Stimulated activated CD8-positive, alpha-beta memory T cell treated with anti-CD3 and anti-CD28 coated beads, Interleukin-7, amount 100 ng/mL, for 24 hours (primary cell): ENCODE measurements around the gene S100A2.
"Not testable (repeated sequence)": the region's sequence is repeated elsewhere in the genome, so short reads cannot be mapped to it uniquely, and the experiment has no call there.

ENCODE experiments used
- DNase-seq: peaks from one replicate; pipeline ENCODE4 v3.0.0-alpha.2; 2020; ENCODE audit warnings: low read depth

Gene S100A2

DNA sequence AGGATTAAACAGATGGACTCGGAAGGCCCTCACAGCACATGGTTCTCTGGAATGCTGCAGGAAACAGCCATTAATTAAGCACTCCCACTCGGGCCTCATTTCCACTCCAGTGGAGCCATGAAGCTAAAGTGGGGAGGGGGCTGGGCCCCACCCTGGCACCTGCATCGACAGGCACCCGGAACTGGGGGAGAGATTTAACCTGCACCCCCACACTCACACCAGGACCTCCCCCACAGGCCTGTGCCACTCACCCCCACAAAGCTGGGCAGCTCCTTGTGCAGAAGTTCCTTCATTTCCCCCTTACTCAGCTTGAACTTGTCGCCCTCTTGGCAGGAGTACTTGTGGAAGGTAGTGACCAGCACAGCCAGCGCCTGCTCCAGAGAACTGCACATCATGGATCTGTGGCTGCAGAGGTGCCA, 2.2 kb downstream of the S100A2 start:
- no peak for DNase-seq

DNA sequence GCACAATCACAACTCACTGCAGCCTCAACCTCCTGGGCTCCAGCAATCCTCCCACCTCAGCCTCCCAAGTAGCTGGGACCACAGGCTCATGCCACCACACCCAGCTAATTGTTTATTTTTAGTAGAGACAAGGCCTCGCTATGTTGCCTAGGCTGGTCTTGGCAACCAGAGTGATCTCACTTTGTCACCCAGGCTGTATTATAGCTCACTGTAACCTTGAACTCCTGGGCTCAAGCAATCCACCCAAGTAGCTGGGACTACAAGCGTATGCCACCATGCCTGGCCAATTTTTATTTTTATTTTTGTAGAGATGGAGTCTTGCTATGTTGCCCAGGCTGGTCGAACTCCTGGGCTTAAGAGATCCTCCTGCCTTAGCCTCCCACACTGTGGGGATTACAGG, 3.6 kb downstream of the S100A2 start:
- not testable (repeated sequence) for DNase-seq

DNA sequence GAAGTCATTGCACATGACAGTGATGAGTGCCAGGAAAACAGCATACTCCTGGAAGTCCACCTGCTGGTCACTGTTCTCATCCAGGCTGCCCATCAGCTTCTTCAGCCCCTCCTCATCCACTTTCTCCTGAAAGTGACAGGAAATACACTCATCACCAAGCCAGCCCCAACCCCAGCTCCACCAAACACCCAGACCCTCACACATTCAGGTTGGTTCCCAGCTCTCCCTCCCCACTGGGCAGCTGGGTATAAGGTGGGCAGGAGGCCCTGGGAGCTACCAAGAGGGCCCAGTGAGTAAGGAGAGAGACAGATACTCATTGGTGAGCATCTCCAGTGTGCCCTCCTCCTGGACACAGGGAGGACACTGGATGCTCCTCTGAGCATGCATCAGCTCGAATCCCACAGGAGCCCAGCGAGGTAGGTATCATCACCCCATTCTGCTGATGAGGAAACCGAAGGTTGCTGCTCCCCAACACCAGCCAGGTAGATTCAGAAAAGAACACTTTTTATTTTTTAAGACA, 4.1 kb downstream of the S100A2 start:
- no peak for DNase-seq

DNA sequence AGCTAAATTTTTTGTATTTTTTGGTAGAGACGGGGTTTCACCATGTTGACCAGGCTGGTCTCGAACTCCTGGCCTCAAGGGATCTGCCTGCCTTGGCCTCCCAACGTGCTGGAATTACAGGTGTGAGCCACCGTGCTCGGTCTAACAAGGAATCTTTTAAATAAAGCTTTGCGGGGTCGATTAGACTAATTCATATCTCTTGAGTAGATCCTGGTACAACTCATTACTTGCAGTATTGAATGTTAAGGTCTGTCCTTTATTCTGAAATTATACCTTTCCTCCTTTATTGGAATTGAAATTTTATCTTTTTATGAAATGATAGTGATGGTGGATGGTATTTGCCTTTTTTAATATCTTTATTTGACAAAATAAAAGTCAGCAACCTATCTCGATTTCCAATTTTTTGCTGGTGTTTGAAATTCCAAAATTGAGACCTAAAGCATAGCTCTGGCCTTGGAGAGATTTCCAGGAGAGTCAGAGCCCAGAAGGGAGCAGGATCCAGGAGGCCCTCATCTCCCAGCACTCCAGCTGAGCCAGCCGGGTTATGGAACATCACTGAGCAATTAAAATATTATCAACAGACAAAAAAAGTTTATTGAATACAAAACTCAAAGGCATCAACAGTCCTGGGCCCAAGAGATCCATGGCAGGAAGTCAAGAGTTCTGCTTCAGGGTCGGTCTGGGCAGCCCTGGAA, 4.7 kb downstream of the S100A2 start:
- DNase-seq, result no peak

DNA sequence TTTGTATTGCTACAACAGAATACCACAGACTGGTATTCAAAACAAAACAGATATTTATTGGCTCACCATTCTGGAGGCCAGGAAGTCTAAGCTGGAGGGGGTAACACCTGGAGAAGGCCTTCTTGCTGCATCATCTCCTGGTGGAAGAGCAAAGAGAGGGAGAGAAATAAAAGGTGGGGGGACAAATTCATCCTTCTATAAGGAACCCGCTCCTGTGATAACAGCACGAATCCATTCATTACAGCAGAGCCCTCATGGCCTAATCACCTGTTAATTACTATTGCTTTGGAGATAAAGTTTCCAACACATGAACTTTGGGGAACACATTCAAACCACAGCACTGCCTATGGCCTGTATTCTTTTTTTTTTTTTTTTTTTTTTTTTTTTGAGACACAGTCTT, 5.4 kb downstream of the S100A2 start:
- DNase-seq, result no peak

DNA sequence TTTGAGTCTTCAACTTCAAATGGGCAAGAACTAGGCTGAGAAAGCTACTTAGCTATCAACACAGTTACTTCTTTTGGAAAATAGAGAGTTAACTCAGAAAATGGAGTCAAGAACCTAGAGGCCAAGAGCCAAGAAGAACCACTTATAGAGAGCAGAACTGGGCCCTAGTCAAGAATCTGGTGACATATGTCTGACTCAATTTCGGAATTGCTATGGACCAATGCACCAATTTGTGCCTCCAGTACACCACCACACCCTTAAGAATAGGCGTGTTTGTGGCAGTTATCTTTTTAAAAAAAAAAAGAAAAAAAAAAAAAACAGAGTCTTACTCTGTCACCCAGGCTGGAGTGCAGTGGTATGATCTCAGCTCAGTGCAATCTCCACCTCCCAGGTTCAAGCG, 7.8 kb downstream of the S100A2 start:
- no peak for DNase-seq

DNA sequence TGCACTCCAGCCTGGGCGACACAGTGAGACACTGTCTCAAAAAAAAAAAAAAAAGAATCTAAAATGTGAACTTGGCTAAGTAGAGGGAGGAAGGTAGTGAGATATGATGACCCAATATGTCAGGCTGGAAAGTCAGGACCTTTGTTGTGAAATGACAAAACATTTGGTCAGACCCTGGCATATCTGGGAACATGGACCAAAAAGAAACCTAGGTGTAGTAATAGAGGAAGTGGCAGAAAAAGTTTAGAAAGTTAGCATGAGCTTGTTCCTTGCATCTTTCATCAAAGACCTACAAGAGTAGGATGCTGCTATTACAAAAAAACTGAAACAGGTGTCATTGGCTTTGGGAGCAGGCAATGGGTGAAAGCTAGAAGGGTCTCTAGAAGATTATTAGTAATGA, 9.3 kb downstream of the S100A2 start:
- DNase-seq, result no peak

DNA sequence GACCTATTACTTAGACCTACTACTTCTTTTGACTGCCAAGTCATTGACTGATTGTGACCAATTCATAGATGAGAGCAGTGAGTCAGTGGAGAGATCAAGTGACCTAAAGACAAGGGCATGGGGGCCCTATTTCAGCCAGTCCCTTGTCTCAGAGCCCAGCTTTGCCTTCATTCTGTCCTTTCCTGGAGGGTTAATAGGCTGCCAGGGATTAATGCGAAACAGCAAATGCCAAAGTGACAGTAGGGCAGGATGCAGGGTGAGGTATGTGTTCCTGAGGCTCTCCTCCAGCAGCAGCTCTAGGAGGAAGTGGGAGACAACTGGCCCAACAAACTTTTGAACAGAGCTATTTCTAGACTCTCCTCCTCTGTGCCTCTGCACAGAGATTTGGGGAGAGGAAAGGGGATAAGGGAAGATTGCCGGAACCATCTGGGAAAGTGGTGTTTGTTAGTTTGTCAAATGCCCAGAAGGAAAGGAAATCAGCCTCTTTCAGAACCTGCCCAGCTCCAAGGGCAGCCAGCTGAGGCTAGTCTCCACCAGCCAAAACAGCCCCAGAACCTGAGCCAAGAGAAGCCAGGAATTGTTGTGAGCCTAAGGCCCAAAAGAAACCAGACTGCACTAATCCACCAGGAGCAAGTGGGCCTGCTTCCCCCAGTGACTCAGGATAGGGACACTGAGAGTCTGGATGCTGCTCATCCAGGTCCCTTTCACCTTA, 11.7 kb downstream of the S100A2 start:
- DNase-seq, result no peak

DNA sequence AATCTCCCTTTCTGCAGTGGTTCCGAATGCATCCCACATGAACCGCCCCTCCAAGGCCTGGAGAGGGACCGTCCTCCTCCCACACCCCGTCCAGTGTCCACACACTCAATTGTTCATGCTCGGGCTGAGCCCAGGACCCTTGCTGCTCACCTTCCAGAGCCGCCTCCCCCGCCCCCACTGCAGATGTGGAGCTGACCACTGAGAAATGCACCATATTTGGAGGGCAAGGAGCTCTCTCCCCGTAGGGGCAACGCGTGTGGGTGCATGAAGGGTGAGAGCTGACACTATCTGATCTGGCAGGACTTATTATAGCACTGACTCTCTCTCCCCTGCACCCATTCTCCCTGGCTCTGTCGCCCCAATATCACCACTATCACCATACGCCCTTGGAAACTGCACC, 12.5 kb downstream of the S100A2 start:
- DNase-seq, result no peak

DNA sequence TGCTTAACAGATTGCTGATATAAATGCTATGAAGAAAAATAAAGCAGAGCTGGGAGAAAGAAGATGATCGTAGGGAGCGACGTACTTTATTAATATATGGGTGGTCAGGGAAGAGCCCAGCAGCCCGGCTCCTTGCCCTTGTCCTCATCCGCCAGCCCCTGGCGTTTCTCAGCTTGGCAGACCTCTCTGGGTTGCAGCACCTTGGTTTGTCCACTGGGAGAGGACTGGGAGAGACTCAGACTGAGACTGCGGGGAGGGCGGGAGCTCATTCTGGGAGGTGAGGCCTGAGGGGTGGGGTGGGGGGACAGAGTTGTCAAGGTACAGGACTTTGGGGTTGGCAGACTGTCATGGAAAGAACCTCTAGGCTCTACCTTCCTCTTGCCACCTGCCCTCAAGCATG, 13.3 kb downstream of the S100A2 start:
- no peak for DNase-seq

DNA sequence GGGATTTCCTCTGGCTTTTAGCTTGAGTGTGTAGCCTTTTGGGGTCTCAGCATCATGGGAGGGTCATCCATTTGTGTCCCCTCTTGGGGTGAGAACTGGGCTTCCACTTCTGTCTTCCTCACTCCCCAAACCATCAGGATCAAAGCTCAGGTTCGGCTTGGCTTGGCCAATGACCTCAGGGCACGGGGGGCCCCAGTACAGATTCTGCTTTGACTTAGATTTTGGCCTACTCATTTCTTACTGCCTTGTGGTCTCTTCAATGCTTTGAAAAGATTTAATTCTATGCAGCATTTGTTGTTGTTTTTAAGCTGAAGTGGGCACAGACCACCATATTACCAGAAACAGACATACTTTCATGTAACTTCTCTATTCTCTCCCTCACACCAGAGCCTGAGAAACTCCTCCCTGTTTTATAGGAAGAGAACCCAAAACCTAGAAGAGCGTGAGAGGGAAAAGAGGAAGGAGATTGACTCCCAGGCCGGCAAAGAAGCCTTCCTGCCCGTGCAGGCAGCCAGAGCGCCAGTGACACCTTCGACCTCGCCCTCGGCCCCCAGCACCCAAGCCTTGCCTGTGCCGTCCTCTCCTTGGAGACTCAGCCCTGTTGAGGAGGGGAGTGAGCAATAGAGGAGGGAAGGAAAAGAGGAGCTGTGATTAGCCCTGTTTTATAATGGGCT, 14.7 kb downstream of the S100A2 start:
- DNase-seq, result no peak

DNA sequence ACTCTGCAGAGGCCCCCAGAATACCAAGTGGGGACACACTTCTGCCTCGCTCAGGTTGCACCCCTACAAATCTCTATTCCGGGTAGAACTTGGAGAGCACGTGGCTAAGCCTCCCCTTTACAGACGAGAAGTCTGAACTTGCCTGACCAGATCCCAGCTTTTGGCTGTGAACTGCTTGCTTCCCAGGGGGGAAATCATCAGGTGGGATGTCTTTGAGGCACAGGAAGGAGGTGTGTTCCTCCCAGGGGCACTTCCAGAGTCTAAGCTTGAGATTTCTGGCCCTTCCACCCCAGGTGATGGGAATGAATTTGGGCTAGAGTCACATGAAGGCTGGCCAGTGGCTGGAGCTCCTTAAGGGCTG, 15.3 kb downstream of the S100A2 start:
- DNase-seq, result no peak

DNA sequence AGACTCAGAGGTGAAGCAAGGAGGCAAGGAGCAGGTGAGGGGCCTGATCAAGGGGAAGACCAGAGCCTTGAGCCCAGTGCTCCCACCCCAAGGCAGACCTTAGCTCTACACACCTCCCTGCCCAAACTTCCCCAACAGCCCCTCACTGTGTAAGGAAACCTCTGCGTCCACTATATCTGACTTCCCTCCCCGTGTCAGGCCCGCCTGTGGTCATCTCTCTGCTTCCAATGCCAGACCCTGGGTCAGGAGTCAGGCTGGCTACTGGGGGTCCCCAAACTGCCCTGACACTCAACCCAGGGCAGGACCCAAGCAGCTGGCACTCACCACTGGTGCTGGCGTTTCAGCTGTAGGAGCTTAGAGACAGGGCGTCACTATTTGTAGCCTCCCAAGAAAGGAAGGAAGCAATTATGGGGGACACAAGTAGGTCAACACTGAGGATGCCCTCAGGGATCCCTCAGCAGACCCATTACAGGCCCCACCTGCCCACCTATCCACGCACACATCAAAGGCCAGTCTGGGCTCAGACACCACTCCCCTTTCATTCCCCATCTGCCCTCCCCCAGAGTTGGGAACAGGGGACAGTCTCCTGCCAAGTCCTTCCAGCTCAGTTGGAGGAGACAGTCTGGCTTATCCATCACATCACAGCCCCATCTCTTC, 15.8 kb downstream of the S100A2 start:
- no peak for DNase-seq

DNA sequence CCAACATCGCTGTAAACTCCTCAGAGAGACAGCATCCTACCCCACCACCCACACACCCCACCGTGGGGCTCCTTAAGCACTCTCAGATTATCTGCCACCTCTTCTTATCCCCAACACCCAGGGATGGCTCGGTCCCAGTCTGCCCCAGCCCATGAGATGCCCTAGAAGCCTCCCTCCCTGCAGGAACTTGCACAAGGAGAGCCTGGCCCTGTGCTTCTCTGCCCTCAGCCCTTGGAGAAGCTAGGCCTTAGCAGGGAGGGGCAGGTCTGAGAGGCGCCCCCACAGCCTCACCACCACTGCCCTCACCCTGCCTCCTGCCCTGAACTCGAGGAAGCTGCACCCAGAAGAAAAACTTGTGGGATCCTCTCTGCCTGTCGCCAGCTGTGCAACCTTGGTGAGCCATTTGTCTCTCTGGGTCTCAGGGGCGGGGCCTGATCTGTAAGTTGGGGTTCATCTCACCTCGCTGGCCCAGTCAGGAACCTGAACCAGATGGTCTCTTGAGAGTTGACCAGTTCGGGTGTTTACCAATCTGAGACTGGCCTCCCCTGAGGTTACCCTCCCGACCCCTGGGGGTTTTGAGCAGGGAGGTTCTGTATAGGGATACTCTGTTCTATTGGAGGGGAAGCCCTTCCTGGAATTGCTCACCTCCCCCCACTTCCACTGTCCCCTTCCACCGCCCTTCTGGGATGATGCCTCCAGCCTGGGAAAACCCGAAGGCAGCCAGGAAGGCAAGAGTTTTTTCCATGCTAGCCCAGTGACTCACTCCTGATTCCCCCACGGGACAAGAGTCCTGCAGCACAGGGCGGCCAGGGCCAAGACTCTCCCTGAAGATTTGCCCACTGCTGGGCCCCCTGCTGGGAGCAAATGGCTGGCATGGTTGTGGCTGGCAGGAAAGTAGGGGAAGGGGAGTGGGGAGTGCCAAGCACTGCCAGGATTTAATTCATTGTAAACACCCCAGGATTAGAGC, 16.6 kb downstream of the S100A2 start, which contains the start of gene S100A3:
S100A3 (minus strand) TSS at position 537 of the 967 bp plus-strand sequence. CDS start 773 bp downstream, outside the sequence.
- DNase-seq, result no peak

DNA sequence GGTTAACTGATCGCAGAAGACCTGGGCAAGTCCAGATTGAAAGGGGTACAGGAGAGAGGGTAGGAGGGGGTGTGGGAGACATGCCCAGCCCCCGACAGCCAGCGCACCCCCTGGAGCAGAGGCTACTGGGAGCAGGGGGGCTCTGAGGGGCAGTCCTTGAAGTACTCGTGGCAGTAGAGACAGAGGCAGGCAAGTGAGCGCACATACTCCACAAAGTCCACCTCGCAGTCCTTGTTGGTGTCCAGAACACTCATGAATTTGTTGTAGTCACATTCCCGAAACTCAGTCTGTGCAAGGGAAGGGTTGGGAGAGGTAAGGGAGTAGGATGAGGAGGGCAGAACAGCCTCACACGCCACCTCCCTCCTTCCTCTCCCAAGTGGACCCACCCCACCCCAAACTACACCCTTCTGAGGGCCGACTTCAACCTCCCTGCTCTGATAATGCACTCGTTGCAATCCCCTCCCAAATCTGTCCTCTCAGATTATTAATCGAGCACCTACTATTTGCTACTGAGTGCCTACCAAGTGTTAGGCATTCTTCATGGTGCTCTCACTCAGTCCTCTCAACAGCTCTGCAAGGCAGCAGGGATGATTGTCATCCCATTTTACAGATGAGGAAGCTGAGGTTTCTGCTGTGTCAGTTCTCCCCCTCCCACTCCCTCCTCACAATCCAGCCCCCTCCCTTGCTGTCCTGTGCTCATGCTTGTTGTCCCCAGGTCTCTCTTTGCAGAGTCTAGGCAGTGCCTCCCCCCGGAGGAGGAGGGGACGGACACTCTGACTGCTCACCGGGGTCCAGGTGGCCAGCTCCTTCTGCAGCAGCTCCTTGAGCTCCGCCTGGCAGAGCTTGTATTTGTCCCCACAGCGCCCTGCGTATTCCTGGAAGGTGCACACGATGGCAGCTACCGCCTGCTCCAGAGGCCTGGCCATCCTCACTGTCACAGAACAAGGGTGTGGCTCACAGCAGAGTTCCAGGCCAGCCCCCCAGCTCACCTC, 17.8 kb downstream of the S100A2 start:
- no peak for DNase-seq

DNA sequence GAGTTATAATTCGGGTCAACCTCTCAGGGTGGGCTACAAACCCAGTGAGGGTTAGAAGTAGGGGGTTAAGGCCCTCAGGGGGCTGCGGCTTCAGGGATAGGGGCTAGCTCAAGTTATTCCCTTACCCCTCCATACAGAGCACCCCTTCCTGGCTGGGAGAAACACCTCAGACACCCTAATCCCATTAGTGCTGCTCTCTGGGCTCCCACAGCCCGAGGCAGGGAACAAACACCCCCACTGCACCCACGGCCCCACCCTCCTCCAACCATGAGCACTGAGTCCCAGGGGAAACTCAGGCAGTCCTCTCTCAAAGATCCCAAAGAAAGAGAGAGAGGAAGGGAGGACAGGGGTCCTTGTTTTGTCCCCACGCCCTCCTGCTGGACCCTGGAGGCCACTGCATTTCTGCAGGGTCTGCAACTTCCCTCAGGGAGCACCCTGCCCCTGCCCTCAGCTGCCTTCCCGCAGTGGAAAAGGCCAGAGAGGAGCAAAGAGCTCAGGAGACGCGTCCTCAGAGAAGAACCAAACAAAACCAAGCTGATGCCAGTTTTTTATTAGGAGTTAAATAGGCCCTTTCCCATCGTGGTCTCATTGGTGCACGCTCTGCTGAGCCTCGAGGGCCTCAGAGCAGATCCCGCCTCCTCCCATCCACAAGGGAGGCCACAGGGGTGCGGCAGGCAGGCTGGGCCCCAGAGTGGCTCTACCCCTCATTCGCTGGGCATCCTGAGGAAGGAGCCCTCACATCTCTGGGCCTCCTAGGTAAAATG, 18.7 kb downstream of the S100A2 start:
- DNase-seq, result no peak

DNA sequence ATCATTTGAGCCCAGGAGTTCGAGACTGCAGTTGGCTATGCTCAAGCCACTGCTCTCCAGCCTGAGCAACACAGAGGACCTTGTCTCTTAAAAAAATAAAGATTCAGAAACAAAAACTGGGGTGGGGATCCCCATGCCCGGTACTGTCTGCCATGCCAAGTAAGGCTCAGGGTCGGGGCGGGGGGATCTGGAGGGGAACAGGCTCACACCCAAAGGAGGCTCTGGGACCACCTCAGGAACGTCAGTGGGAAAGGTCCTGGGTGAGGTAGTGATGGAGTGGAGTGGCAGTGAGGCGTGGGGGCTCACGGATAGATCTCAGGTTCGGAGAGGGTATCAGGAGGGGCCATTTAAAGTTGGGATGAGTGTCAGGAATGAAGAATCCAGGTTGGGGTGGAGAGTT, 19.3 kb downstream of the S100A2 start:
- no peak for DNase-seq

DNA sequence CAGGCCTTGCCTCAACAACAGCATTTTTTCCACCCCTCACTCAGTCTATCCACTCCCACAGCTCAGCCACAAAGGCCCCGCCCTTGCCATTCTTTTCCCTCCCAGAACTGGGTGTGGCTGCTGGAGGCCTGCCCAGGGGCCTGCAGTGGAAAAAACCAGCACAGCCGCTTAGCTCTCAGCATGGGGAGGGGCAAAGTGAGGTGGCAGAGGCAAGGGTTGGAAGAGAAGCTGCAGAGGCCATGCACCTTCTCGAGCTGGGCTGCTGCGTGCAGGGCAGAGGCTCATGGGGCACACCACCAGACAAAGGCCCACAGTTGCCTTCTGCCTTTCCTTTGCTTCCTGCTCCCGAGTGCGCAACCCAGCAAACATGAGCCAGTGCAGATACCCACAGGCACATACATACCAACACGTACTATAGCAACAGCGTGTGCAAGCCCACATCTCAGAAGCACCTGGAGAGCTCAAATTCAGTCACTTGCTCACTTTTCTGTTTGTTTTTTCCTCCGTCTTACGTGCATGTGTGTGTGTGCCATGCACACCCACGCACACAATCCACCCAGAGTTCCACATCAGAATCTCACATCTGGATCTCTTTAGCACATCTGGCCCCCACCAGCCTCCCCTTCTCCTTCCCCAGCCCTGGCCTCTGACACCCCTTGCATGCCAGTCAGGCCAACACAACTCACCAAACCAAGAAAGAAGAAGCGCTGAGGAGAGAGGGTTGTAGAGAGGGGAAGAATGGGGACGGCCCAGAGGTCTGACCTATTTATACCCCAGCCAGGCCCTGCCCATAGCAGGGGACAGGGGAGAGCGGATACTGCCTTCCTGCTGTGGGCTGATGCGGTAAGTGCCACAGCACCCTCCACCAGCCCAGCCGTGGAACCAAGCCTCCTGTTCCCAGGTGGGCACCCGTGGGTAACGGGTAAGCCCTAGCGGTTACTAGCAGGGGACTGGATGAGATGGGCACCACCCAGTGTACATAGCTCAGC, 20.3 kb downstream of the S100A2 start, which contains the start of gene S100A4:
S100A4 (minus strand) TSS at position 740 of the 989 bp plus-strand sequence. CDS start 1,012 bp downstream, outside the sequence.
- peak; percentile 83 for DNase-seq
